Fibroblast of lung (primary cell): ENCODE measurements around the gene GREB1. TPM values are rescaled to one million over a fixed set of nuclear protein-coding genes. Genes with fewer than 3 reads are reported as not detected.

ENCODE experiments used
- DNase-seq, 2 donors: peaks; one replicate each; pipeline versions ENCODE4 v3.0.0 to v3.0.0-alpha.2; 2010; ENCODE audit warnings: low read depth in 2 of 2
- H2AFZ ChIP-seq: 2 replicates; pipeline ENCODE4 v1.5.1; 2012; ENCODE audit warnings: low read length, control low read depth, inconsistent platforms
- H3K27ac ChIP-seq: 2 replicates; pipeline ENCODE4 v1.5.1; 2011; ENCODE audit warnings: low read length, control low read depth; ENCODE audit not compliant: insufficient read depth
- H3K27me3 ChIP-seq: 2 replicates; pipeline ENCODE4 v1.5.1; 2011; ENCODE audit warnings: mild to moderate bottlenecking, low read length; ENCODE audit not compliant: control insufficient read depth, insufficient read depth
- H3K36me3 ChIP-seq: 2 replicates; pipeline ENCODE4 v1.5.1; 2011; ENCODE audit warnings: low read length; ENCODE audit not compliant: control insufficient read depth, insufficient read depth
- H3K4me1 ChIP-seq: 2 replicates; pipeline ENCODE4 v1.5.1; 2011; ENCODE audit warnings: low read length; ENCODE audit not compliant: control insufficient read depth, insufficient read depth; ENCODE audit errors: extremely low read depth
- H3K4me2 ChIP-seq: 2 replicates; pipeline ENCODE4 v1.5.1; 2011; ENCODE audit warnings: low read length, control low read depth; ENCODE audit not compliant: insufficient read depth; ENCODE audit errors: extremely low read depth
- H3K4me3 ChIP-seq, 4 experiments: fragments of 200-600 bp in 1 of 4; sonication (generic) in 1 of 4; replicated peaks in 1 of 4; 2 replicates each; pipeline ENCODE4 v1.5.1; 2011 to 2016; ENCODE audit warnings: low read length in 4 of 4, low read depth in 3 of 4, mild to moderate bottlenecking in 3 of 4, control low read depth in 2 of 4, inconsistent platforms in 1 of 4, mixed read lengths in 1 of 4; ENCODE audit not compliant: insufficient read depth in 1 of 4; ENCODE audit errors: control extremely low read depth in 1 of 4
- H3K79me2 ChIP-seq: 2 replicates; pipeline ENCODE4 v1.5.1; 2012; ENCODE audit warnings: mild to moderate bottlenecking, low read length, inconsistent platforms; ENCODE audit not compliant: control insufficient read depth, insufficient read depth
- H3K9ac ChIP-seq: 2 replicates; pipeline ENCODE4 v1.5.1; 2011; ENCODE audit warnings: mild to moderate bottlenecking, low read length, control low read depth; ENCODE audit not compliant: insufficient read depth
- H3K9me3 ChIP-seq: 2 replicates; pipeline ENCODE4 v1.5.1; 2012; ENCODE audit warnings: low read depth, low read length; ENCODE audit not compliant: control insufficient read depth, insufficient read depth
- H4K20me1 ChIP-seq: 2 replicates; pipeline ENCODE4 v1.5.1; 2011; ENCODE audit warnings: low read length; ENCODE audit not compliant: control insufficient read depth, insufficient read depth; ENCODE audit errors: extremely low read depth
- CTCF ChIP-seq, 2 donors: IDR thresholded peaks in 1 of 2; conservative IDR thresholded peaks in 1 of 2; 1 replicate in 1 of 2; 2 replicates in 1 of 2; pipeline ENCODE4 v1.5.1; 2011 to 2012; ENCODE audit warnings: low read length in 2 of 2, control low read depth in 1 of 2, inconsistent platforms in 1 of 2, low read depth in 1 of 2, mild to moderate bottlenecking in 1 of 2
- EZH2 ChIP-seq: IDR thresholded peaks from 2 replicates; pipeline ENCODE4 v1.5.1; 2012; ENCODE audit warnings: low read length, control low read depth, mild to moderate bottlenecking; ENCODE audit errors: missing control alignments
- polyA plus RNA-seq, 2 donors: library from polyadenylated mRNA; depleted of rRNA in 1 of 2; stranded (reverse) in 1 of 2; unstranded in 1 of 2; fragments of >200 nt; gene quantifications; 2 replicates each; pipeline ENCODE4 v1.2.1, GENCODE V29; 2011 to 2012; ENCODE audit warnings: missing spikeins in 1 of 2
- total RNA-seq: library from RNA; depleted of rRNA; stranded (reverse); fragments of >200 nt; gene quantifications from 2 replicates; pipeline ENCODE4 v1.2.1, GENCODE V29; 2014

The GREB1 gene
- total and polyA plus RNA-seq, 2 donors (not counting 1 experiment from before 2014, with no cell fraction given) = 0.06 to 2.0 TPM

GRCh38 chr2:11559786-11560155 is 25.9 kb downstream of the GREB1 start:
- Histone ChIP-seq H3K4me2 (no peak overlapping the region), H3K27ac (no peak overlapping the region), H3K4me1 (no peaks in the 10 kb centered on the region), H3K79me2 (no peaks in the 10 kb centered on the region), H4K20me1 (no peaks in the 10 kb centered on the region), H2AFZ (no peak overlapping the region), H3K9ac (no peak overlapping the region), H3K9me3 (no peaks in the 10 kb centered on the region), H3K27me3 (peaks cover 8% of the 10 kb centered on the region), H3K4me3 (no peak overlapping the region), H3K36me3 (no peaks in the 10 kb centered on the region)
- no peak for DNase-seq
- TF ChIP-seq EZH2 (no peak), CTCF (conservative IDR thresholded peaks at IDR 0.05 in 1 of 2, IDR thresholded peaks at IDR 0.05 in 1 of 2; ENCODE audit: low read depth in 1 of 2, low read length in 2 of 2) (no peak)

GRCh38 chr2:11560806-11561205 is 27.0 kb downstream of the GREB1 start:
- no peaks in the 10 kb centered on the region for H3K4me1 ChIP-seq
- no peaks in the 10 kb centered on the region for H3K79me2 ChIP-seq

GRCh38 chr2:11562011-11562410 is 28.2 kb downstream of the GREB1 start:
- Histone ChIP-seq H3K4me2 (no peak overlapping the region), H3K4me1 (no peaks in the 10 kb centered on the region), H3K4me3 (no peak overlapping the region), H2AFZ (no peak overlapping the region), H3K27ac (no peak overlapping the region), H3K9ac (no peak overlapping the region), H3K9me3 (no peaks in the 10 kb centered on the region), H3K79me2 (no peaks in the 10 kb centered on the region), H3K36me3 (no peaks in the 10 kb centered on the region), H3K27me3 (peaks cover 4% of the 10 kb centered on the region), H4K20me1 (no peaks in the 10 kb centered on the region)
- DNase-seq = peak in 1 of 2 donors; percentile 1
- no peak for TF ChIP-seq EZH2
- no peak for TF ChIP-seq CTCF (conservative IDR thresholded peaks at IDR 0.05 in 1 of 2, IDR thresholded peaks at IDR 0.05 in 1 of 2; ENCODE audit: low read depth in 1 of 2, low read length in 2 of 2)

More at GRCh38 chr2:11560806-11561205, 27.0 kb downstream of the GREB1 start:
- no peak overlapping the region for H3K27ac ChIP-seq
- no peaks in the 10 kb centered on the region for H4K20me1 ChIP-seq
- no peak overlapping the region for H3K4me3 ChIP-seq
- TF ChIP-seq CTCF (conservative IDR thresholded peaks at IDR 0.05 in 1 of 2, IDR thresholded peaks at IDR 0.05 in 1 of 2; ENCODE audit: low read depth in 1 of 2, low read length in 2 of 2) = no peak
- TF ChIP-seq EZH2 = no peak
- H2AFZ ChIP-seq = no peak overlapping the region
- H3K36me3 ChIP-seq = no peaks in the 10 kb centered on the region
- H3K9ac ChIP-seq = no peak overlapping the region
- no peak overlapping the region for H3K4me2 ChIP-seq
- H3K9me3 ChIP-seq = no peaks in the 10 kb centered on the region
- DNase-seq = no peak
- peaks cover 8% of the 10 kb centered on the region for H3K27me3 ChIP-seq
